Measurements from ENCODE around the gene LCMT1. TPM values are rescaled to one million over a fixed set of nuclear protein-coding genes. Genes with fewer than 3 reads are reported as not detected.
"Not testable (repeated sequence)": the region's sequence is repeated elsewhere in the genome, so short reads cannot be mapped to it uniquely, and the experiment has no call there.

Gene LCMT1
- total and polyA plus RNA-seq, 4 donors, result 40.1 to 70.9 (median 59.0) TPM

DNA sequence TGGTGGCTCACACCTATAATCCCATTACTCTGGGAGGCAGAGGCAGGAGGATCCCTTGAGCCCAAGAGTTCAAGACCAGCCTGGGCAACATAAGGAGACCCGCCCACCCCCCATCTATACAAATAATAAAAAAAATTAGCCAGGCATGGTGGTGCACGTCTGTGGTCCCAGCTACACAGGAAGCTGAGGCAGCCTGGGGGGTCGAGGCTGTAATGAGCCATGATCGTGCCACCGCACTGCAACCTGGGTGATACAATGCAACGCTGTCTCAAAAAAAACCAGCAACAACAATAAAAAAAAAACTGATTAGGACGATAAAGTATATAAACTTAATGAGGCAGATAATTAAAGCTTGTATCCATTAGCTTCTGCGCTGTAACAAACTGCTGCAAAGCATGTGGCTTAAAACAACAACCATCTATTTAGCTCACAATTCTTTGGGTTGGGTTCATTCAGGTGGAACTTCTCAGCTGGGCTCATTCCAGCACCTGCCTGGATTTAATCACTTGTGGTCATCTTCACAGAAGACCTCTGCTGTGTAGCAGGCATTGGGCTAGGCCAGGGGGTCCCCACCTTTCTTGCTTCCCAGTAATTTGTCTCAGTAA lies 45.8 kb downstream of the LCMT1 start:
- Histone ChIP-seq H3K27me3 (ENCODE audit: control insufficient read depth, insufficient read depth, low read length) (no peaks in the 10 kb centered on the region), H3K4me3 (ENCODE audit: low read depth, low read length) (no peak overlapping the region), H3K4me1 (ENCODE audit: control insufficient read depth, insufficient read depth, low read length) (peaks cover 7% of the 10 kb centered on the region), H3K36me3 (ENCODE audit: control insufficient read depth, insufficient read depth, low read length) (peaks cover 30% of the 10 kb centered on the region), H3K9me3 (ENCODE audit: control insufficient read depth, insufficient read depth, low read length) (no peaks in the 10 kb centered on the region), H3K27ac (ENCODE audit: low read depth, low read length) (no peak overlapping the region)
- WGBS (ENCODE audit: insufficient coverage), result 80% methylated on average over 1 of the region's 8 CpGs
- DNase-seq (ENCODE audit: low read depth in 4 of 6, low spot score in 6 of 6), result peak in 4 of 6 donors; percentile 7 to 88 (median 10)

DNA sequence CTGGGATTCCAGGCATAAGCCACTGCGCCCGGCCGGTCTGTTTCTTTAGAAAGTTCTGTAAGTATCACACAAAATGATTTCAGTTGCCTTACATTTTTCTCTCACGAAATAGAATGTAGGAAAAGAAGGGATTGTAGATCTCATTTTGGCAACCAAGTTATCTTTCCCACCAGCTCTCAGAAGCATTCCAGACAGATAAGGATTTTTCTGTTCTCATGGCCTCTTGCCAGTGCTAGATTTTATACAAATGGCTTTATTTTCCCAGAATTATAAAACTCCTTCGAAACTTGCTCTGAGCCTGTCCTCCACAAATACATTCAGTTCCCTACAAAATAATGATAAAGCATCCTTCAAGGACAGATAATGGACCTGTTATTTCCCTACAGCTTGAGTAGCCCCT lies 46.9 kb downstream of the LCMT1 start:
- Histone ChIP-seq H3K36me3 (ENCODE audit: control insufficient read depth, insufficient read depth, low read length) (peaks cover 36% of the 10 kb centered on the region), H3K4me3 (ENCODE audit: low read depth, low read length) (no peak overlapping the region), H3K4me1 (ENCODE audit: control insufficient read depth, insufficient read depth, low read length) (peaks cover 7% of the 10 kb centered on the region), H3K9me3 (ENCODE audit: control insufficient read depth, insufficient read depth, low read length) (no peaks in the 10 kb centered on the region), H3K27ac (ENCODE audit: low read depth, low read length) (no peak overlapping the region), H3K27me3 (ENCODE audit: control insufficient read depth, insufficient read depth, low read length) (no peaks in the 10 kb centered on the region)
- peak in 1 of 6 donors; percentile 7 for DNase-seq (ENCODE audit: low read depth in 4 of 6, low spot score in 6 of 6)
- WGBS (ENCODE audit: insufficient coverage), result 100% methylated on average over 1 of the region's 5 CpGs

GRCh38 chr16:25161753-25162367 lies 50.3 kb downstream of the LCMT1 start:
- no peak overlapping the region for H3K4me3 ChIP-seq (ENCODE audit: low read depth, low read length)
- no peaks in the 10 kb centered on the region for H3K9me3 ChIP-seq (ENCODE audit: control insufficient read depth, insufficient read depth, low read length)
- DNase-seq (ENCODE audit: low read depth in 4 of 6, low spot score in 6 of 6), result no peak
- H3K36me3 ChIP-seq (ENCODE audit: control insufficient read depth, insufficient read depth, low read length), result peaks cover 45% of the 10 kb centered on the region
- H3K4me1 ChIP-seq (ENCODE audit: control insufficient read depth, insufficient read depth, low read length), result peaks cover 3% of the 10 kb centered on the region
- H3K27me3 ChIP-seq (ENCODE audit: control insufficient read depth, insufficient read depth, low read length), result no peaks in the 10 kb centered on the region
- no peak overlapping the region for H3K27ac ChIP-seq (ENCODE audit: low read depth, low read length)
- 100% methylated on average over 3 of the region's 5 CpGs for WGBS (ENCODE audit: insufficient coverage)

DNA sequence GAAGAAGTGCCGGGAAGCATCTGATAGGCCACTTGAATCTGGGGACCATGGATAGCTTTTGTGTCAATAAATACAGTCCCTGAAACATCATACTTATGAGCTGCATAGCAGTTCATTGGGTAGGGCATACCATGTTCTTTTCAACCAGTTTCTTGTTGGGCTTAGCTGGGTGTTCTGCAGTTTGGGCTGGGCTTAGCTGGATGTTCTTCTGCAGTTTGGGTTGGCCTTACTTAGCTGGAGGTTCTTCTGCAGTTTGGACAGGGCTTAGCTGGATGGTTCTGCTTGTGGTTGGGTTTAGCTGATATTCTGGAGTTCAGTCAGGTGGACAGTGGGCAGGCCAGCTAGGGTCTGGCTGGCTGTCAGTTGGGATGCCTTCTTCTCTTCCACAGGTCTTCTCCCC lies 52.1 kb downstream of the LCMT1 start:
- H3K4me3 ChIP-seq (ENCODE audit: low read depth, low read length), result no peak overlapping the region
- H3K36me3 ChIP-seq (ENCODE audit: control insufficient read depth, insufficient read depth, low read length), result peaks cover 48% of the 10 kb centered on the region
- DNase-seq (ENCODE audit: low read depth in 4 of 6, low spot score in 6 of 6), result no peak
- H3K27me3 ChIP-seq (ENCODE audit: control insufficient read depth, insufficient read depth, low read length), result no peaks in the 10 kb centered on the region
- H3K4me1 ChIP-seq (ENCODE audit: control insufficient read depth, insufficient read depth, low read length), result no peaks in the 10 kb centered on the region
- H3K9me3 ChIP-seq (ENCODE audit: control insufficient read depth, insufficient read depth, low read length), result no peaks in the 10 kb centered on the region
- H3K27ac ChIP-seq (ENCODE audit: low read depth, low read length), result no peak overlapping the region
- WGBS (ENCODE audit: insufficient coverage), result no CpG with 5 or more reads among the region's 1 CpG

- no peak for DNase-seq (ENCODE audit: low read depth in 4 of 6, low spot score in 6 of 6)
- peaks cover 59% of the 10 kb centered on the region for H3K36me3 ChIP-seq (ENCODE audit: control insufficient read depth, insufficient read depth, low read length)
- no peaks in the 10 kb centered on the region for H3K4me1 ChIP-seq (ENCODE audit: control insufficient read depth, insufficient read depth, low read length)
- H3K27me3 ChIP-seq (ENCODE audit: control insufficient read depth, insufficient read depth, low read length), result no peaks in the 10 kb centered on the region
- no peaks in the 10 kb centered on the region for H3K9me3 ChIP-seq (ENCODE audit: control insufficient read depth, insufficient read depth, low read length)
- 82% methylated on average over 1 of the region's 5 CpGs for WGBS (ENCODE audit: insufficient coverage)
- H3K27ac ChIP-seq (ENCODE audit: low read depth, low read length), result no peak overlapping the region
- no peak overlapping the region for H3K4me3 ChIP-seq (ENCODE audit: low read depth, low read length)
Observed at GRCh38 chr16:25165284-25165683, 53.7 kb downstream of the LCMT1 start.

DNA sequence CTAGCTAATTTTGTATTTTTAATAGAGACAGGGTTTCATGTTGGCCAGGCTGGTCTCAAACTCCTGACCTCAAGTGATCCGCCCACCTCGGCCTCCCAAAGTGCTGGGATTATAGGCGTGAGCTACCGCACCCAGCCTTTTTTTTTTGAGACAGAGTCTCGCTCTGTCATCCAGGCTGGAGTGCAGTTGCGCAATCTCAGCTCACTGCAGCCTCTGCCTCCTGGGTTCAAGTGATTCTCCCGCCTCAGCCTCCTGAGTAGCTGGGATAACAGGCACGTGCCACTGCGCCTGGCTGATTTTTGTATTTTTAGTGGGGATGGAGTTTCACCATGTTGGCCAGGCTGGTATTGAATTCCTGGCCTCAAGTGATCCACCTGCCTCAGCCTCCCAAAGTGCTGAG lies 56.4 kb downstream of the LCMT1 start:
- H3K9me3 ChIP-seq (ENCODE audit: control insufficient read depth, insufficient read depth, low read length); H3K27ac ChIP-seq (ENCODE audit: low read depth, low read length); H3K27me3 ChIP-seq (ENCODE audit: control insufficient read depth, insufficient read depth, low read length); DNase-seq (ENCODE audit: low read depth in 4 of 6, low spot score in 6 of 6); H3K4me1 ChIP-seq (ENCODE audit: control insufficient read depth, insufficient read depth, low read length); H3K4me3 ChIP-seq (ENCODE audit: low read depth, low read length): not testable (repeated sequence)
- 98% methylated on average over 8 of the region's 9 CpGs for WGBS (ENCODE audit: insufficient coverage)
- H3K36me3 ChIP-seq (ENCODE audit: control insufficient read depth, insufficient read depth, low read length), result peaks cover 67% of the 10 kb centered on the region

DNA sequence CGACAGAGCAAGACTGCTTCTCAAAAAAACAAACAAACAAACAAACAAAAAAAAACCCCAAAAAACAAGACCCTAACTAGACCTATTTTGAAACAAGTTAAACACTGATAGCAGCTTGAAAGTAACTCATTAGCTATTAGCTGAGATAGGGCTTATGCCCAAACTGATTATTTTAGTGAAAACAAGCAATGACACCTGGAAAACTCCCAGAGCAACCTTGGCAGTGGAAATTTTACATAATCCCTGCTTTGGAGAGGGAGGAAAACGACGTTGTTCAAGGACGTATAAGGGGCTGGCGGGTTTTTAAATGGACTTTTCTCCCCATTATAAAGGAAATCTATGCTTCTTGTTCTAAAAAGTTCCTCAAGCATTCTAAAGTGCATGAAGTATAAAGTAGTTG lies 59.8 kb downstream of the LCMT1 start:
- Histone ChIP-seq H3K27me3 (ENCODE audit: control insufficient read depth, insufficient read depth, low read length) (no peaks in the 10 kb centered on the region), H3K9me3 (ENCODE audit: control insufficient read depth, insufficient read depth, low read length) (no peaks in the 10 kb centered on the region), H3K27ac (ENCODE audit: low read depth, low read length) (no peak overlapping the region), H3K4me1 (ENCODE audit: control insufficient read depth, insufficient read depth, low read length) (no peaks in the 10 kb centered on the region), H3K4me3 (ENCODE audit: low read depth, low read length) (no peak overlapping the region), H3K36me3 (ENCODE audit: control insufficient read depth, insufficient read depth, low read length) (peaks cover 53% of the 10 kb centered on the region)
- no peak for DNase-seq (ENCODE audit: low read depth in 4 of 6, low spot score in 6 of 6)
- no CpG with 5 or more reads among the region's 5 CpGs for WGBS (ENCODE audit: insufficient coverage)

DNA sequence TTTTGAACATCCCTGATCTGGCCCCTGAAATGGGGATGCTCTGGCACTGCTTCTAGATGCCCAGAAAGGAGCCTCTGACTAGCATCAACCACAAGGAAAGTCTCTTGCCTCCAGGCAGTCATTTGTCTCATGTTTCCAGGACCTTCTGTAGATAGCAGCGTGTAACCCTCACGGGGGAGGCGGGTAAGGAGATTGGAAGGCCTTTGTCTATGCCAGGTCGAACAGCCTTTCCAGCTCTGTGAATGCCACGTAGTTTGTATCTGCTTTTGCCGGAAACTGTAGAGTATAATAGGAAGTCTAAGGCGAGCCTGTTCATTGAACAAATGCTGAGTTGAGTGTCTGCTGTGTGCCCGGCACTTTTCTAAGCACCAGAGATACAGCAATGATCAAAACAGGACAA lies 61.3 kb downstream of the LCMT1 start:
- H3K4me1 ChIP-seq (ENCODE audit: control insufficient read depth, insufficient read depth, low read length), result no peaks in the 10 kb centered on the region
- H3K27me3 ChIP-seq (ENCODE audit: control insufficient read depth, insufficient read depth, low read length), result no peaks in the 10 kb centered on the region
- H3K27ac ChIP-seq (ENCODE audit: low read depth, low read length), result no peak overlapping the region
- H3K9me3 ChIP-seq (ENCODE audit: control insufficient read depth, insufficient read depth, low read length), result no peaks in the 10 kb centered on the region
- H3K4me3 ChIP-seq (ENCODE audit: low read depth, low read length), result no peak overlapping the region
- H3K36me3 ChIP-seq (ENCODE audit: control insufficient read depth, insufficient read depth, low read length), result peaks cover 47% of the 10 kb centered on the region
- no peak for DNase-seq (ENCODE audit: low read depth in 4 of 6, low spot score in 6 of 6)
- 95% methylated on average over 5 of the region's 8 CpGs for WGBS (ENCODE audit: insufficient coverage)

- Histone ChIP-seq H3K4me1 (ENCODE audit: control insufficient read depth, insufficient read depth, low read length) (no peaks in the 10 kb centered on the region), H3K27ac (ENCODE audit: low read depth, low read length) (no peak overlapping the region), H3K36me3 (ENCODE audit: control insufficient read depth, insufficient read depth, low read length) (peaks cover 50% of the 10 kb centered on the region), H3K9me3 (ENCODE audit: control insufficient read depth, insufficient read depth, low read length) (no peaks in the 10 kb centered on the region), H3K4me3 (ENCODE audit: low read depth, low read length) (no peak overlapping the region), H3K27me3 (ENCODE audit: control insufficient read depth, insufficient read depth, low read length) (no peaks in the 10 kb centered on the region)
- DNase-seq (ENCODE audit: low read depth in 4 of 6, low spot score in 6 of 6), result no peak
- no CpG with 5 or more reads among the region's 2 CpGs for WGBS (ENCODE audit: insufficient coverage)
Observed at GRCh38 chr16:25174285-25174684, 62.7 kb downstream of the LCMT1 start.

- DNase-seq (ENCODE audit: low read depth in 4 of 6, low spot score in 6 of 6), result no peak
- peaks cover 41% of the 10 kb centered on the region for H3K36me3 ChIP-seq (ENCODE audit: control insufficient read depth, insufficient read depth, low read length)
Observed at GRCh38 chr16:25176136-25176535, 64.6 kb downstream of the LCMT1 start.

More at GRCh38 chr16:25176136-25176535, 64.6 kb downstream of the LCMT1 start:
- Histone ChIP-seq H3K27me3 (ENCODE audit: control insufficient read depth, insufficient read depth, low read length) (no peaks in the 10 kb centered on the region), H3K9me3 (ENCODE audit: control insufficient read depth, insufficient read depth, low read length) (no peaks in the 10 kb centered on the region), H3K4me1 (ENCODE audit: control insufficient read depth, insufficient read depth, low read length) (no peaks in the 10 kb centered on the region), H3K4me3 (ENCODE audit: low read depth, low read length) (no peak overlapping the region), H3K27ac (ENCODE audit: low read depth, low read length) (no peak overlapping the region)
- WGBS (ENCODE audit: insufficient coverage), result 94% methylated on average over 7 of the region's 7 CpGs
